Stomach smooth muscle (tissue), 2 donors: ENCODE data around the gene TNIK.
"Not testable (repeated sequence)": the region's sequence is repeated elsewhere in the genome, so short reads cannot be mapped to it uniquely, and the experiment has no call there.

Experiments
- H3K27ac ChIP-seq: one replicate; pipeline ENCODE4 v1.7.0; 2013; ENCODE audit warnings: mild to moderate bottlenecking, low read length, inconsistent platforms
- H3K27me3 ChIP-seq, 2 donors: one replicate each; pipeline ENCODE4 v1.7.0; 2013; ENCODE audit warnings: low read length in 2 of 2; ENCODE audit not compliant: insufficient read depth in 2 of 2, control insufficient read depth in 1 of 2
- H3K36me3 ChIP-seq, 2 donors: one replicate each; pipeline ENCODE4 v1.7.0; 2013; ENCODE audit warnings: low read length in 2 of 2; ENCODE audit not compliant: control insufficient read depth in 2 of 2, insufficient read depth in 2 of 2
- H3K4me1 ChIP-seq: one replicate; pipeline ENCODE4 v1.7.0; 2013; ENCODE audit warnings: low read length; ENCODE audit not compliant: control insufficient read depth, insufficient read depth
- H3K4me3 ChIP-seq, 2 donors: one replicate each; pipeline ENCODE4 v1.7.0; 2013; ENCODE audit warnings: low read length in 2 of 2
- H3K9ac ChIP-seq, 2 donors: one replicate each; pipeline ENCODE4 v1.7.0; 2013; ENCODE audit warnings: low read length in 2 of 2, mild to moderate bottlenecking in 1 of 2
- H3K9me3 ChIP-seq, 2 donors: one replicate each; pipeline ENCODE4 v1.7.0; 2013; ENCODE audit warnings: low read length in 2 of 2; ENCODE audit not compliant: control insufficient read depth in 2 of 2
- donor health status: healthy.
- donor health status: Pancreatic carcinoma.

TNIK gene

GRCh38 chr3:171122240-171122639 is 338.0 kb downstream of the TNIK start:
- Histone ChIP-seq H3K9me3 (no peaks in the 10 kb centered on the region), H3K4me3 (no peak overlapping the region), H3K36me3 (peaks cover 15 to 19% of the 10 kb centered on the region in 2 donors), H3K27ac (no peak overlapping the region), H3K9ac (no peak overlapping the region), H3K4me1 (peaks cover 2% of the 10 kb centered on the region), H3K27me3 (no peaks in the 10 kb centered on the region)

- no peak overlapping the region for H3K9ac ChIP-seq
- H3K27ac ChIP-seq: no peak overlapping the region
- no peaks in the 10 kb centered on the region for H3K27me3 ChIP-seq
- no peak overlapping the region for H3K4me3 ChIP-seq
- peaks cover 15 to 19% of the 10 kb centered on the region in 2 donors for H3K36me3 ChIP-seq
- H3K4me1 ChIP-seq: peaks cover 2% of the 10 kb centered on the region
- no peaks in the 10 kb centered on the region for H3K9me3 ChIP-seq
Observed at GRCh38 chr3:171121801-171122200, 338.4 kb downstream of the TNIK start.

- not testable (repeated sequence) for H3K4me1 ChIP-seq, H3K27me3 ChIP-seq, H3K27ac ChIP-seq, H3K9me3 ChIP-seq, H3K9ac ChIP-seq, H3K4me3 ChIP-seq
- peaks cover 10 to 16% of the 10 kb centered on the region in 2 donors for H3K36me3 ChIP-seq
Observed at GRCh38 chr3:171119402-171119801, 340.8 kb downstream of the TNIK start.

- peaks cover 10 to 16% of the 10 kb centered on the region in 2 donors for H3K36me3 ChIP-seq
- not testable (repeated sequence) for H3K27ac ChIP-seq, H3K9ac ChIP-seq, H3K4me1 ChIP-seq, H3K4me3 ChIP-seq, H3K9me3 ChIP-seq, H3K27me3 ChIP-seq
Observed at GRCh38 chr3:171118993-171119392, 341.2 kb downstream of the TNIK start.

GRCh38 chr3:171116824-171117395 is 343.3 kb downstream of the TNIK start:
- H3K4me3 ChIP-seq: no peak overlapping the region
- H3K27me3 ChIP-seq: no peaks in the 10 kb centered on the region
- peaks cover 7 to 14% of the 10 kb centered on the region in 2 donors for H3K36me3 ChIP-seq
- H3K4me1 ChIP-seq: peaks cover 2% of the 10 kb centered on the region
- no peak overlapping the region for H3K9ac ChIP-seq
- H3K27ac ChIP-seq: no peak overlapping the region
- no peaks in the 10 kb centered on the region for H3K9me3 ChIP-seq

GRCh38 chr3:171116365-171116764 is 343.8 kb downstream of the TNIK start:
- H3K36me3 ChIP-seq: peaks cover 2 to 12% of the 10 kb centered on the region in 2 donors
- no peak overlapping the region for H3K27ac ChIP-seq
- H3K4me3 ChIP-seq: no peak overlapping the region
- H3K27me3 ChIP-seq: no peaks in the 10 kb centered on the region
- no peaks in the 10 kb centered on the region for H3K9me3 ChIP-seq
- peaks cover 1% of the 10 kb centered on the region for H3K4me1 ChIP-seq
- no peak overlapping the region for H3K9ac ChIP-seq

- H3K27me3 ChIP-seq: no peaks in the 10 kb centered on the region
- H3K4me3 ChIP-seq: no peak overlapping the region
- H3K9me3 ChIP-seq: no peaks in the 10 kb centered on the region
- no peak overlapping the region for H3K9ac ChIP-seq
- no peak overlapping the region for H3K27ac ChIP-seq
- peaks cover 2 to 9% of the 10 kb centered on the region in 2 donors for H3K36me3 ChIP-seq
- H3K4me1 ChIP-seq: no peaks in the 10 kb centered on the region
Observed at GRCh38 chr3:171115667-171116066, 344.5 kb downstream of the TNIK start.

- no peaks in the 10 kb centered on the region for H3K9me3 ChIP-seq
- peaks cover 0 to 15% of the 10 kb centered on the region in 2 donors for H3K36me3 ChIP-seq
- no peak overlapping the region for H3K9ac ChIP-seq
- H3K4me1 ChIP-seq: no peaks in the 10 kb centered on the region
- H3K27me3 ChIP-seq: no peaks in the 10 kb centered on the region
- no peak overlapping the region for H3K27ac ChIP-seq
- no peak overlapping the region for H3K4me3 ChIP-seq
Observed at GRCh38 chr3:171113716-171114115, 346.5 kb downstream of the TNIK start.

- Histone ChIP-seq H3K27ac (no peak overlapping the region), H3K4me1 (no peaks in the 10 kb centered on the region), H3K9me3 (no peaks in the 10 kb centered on the region), H3K36me3 (peaks cover 7 to 19% of the 10 kb centered on the region in 2 donors), H3K4me3 (no peak overlapping the region), H3K27me3 (no peaks in the 10 kb centered on the region), H3K9ac (no peak overlapping the region)
Observed at GRCh38 chr3:171110715-171111114, 349.5 kb downstream of the TNIK start.

- Histone ChIP-seq H3K4me1 (no peaks in the 10 kb centered on the region), H3K27ac (no peak overlapping the region), H3K9ac (no peak overlapping the region), H3K36me3 (peaks cover 10 to 16% of the 10 kb centered on the region in 2 donors), H3K4me3 (no peak overlapping the region), H3K27me3 (no peaks in the 10 kb centered on the region), H3K9me3 (no peaks in the 10 kb centered on the region)
Observed at GRCh38 chr3:171108066-171108465, 352.1 kb downstream of the TNIK start.

- Histone ChIP-seq H3K27me3 (no peaks in the 10 kb centered on the region), H3K36me3 (peaks cover 11 to 19% of the 10 kb centered on the region in 2 donors), H3K27ac (no peak overlapping the region), H3K4me1 (no peaks in the 10 kb centered on the region), H3K9ac (no peak overlapping the region), H3K9me3 (no peaks in the 10 kb centered on the region), H3K4me3 (no peak overlapping the region)
Observed at GRCh38 chr3:171103185-171103584, 357.0 kb downstream of the TNIK start.
